ENCODE results near the gene SPATA18.

The SPATA18 gene

DNA sequence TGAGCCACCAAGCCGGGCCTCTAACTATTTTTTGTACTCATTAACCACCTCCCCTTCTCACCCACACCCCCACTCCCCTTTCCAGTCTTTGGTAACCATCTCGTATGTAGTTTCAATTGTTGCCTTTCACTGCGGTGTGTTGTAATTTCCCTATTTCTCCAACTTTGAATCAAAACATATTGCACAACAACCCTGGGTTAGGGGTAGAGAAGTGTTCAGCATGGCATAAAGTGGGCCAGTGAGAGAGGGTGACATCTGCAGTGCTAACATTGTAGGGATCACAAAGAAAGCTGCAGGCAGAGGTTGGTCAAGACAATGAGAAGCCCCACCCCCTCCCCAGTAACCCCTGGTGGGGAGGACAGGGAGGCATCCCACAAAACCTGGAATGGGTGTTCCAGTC, 92.7 kb downstream of the SPATA18 start:
- no peak overlapping the region for H3K4me3 ChIP-seq
- TF ChIP-seq, protein P1, sequence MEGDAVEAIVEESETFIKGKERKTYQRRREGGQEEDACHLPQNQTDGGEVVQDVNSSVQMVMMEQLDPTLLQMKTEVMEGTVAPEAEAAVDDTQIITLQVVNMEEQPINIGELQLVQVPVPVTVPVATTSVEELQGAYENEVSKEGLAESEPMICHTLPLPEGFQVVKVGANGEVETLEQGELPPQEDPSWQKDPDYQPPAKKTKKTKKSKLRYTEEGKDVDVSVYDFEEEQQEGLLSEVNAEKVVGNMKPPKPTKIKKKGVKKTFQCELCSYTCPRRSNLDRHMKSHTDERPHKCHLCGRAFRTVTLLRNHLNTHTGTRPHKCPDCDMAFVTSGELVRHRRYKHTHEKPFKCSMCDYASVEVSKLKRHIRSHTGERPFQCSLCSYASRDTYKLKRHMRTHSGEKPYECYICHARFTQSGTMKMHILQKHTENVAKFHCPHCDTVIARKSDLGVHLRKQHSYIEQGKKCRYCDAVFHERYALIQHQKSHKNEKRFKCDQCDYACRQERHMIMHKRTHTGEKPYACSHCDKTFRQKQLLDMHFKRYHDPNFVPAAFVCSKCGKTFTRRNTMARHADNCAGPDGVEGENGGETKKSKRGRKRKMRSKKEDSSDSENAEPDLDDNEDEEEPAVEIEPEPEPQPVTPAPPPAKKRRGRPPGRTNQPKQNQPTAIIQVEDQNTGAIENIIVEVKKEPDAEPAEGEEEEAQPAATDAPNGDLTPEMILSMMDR (IDR thresholded peaks at IDR 0.05), result no peak
- H3K27ac ChIP-seq, result no peak overlapping the region
- DNase-seq (ENCODE audit: low spot score), result no peak

DNA sequence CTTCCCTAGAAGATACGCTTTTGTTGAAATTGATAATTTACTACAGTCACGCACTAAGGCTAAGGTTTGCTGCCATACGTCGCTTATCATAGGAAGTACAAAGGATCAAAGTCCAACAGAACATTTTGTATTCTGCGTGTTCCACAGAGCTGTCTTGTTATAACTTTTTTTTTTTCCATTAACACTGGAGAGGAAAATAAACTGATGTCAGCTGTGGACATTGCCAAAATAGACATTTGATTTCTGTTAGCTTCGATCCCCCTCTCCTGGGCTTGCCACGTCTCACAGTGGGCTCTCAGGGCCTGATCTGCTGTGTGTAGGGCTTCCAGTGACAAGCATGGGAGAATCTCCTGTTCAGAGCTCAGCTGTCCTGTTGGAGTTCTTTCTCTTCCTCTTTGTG, 93.3 kb downstream of the SPATA18 start:
- TF ChIP-seq, protein P1 (IDR thresholded peaks at IDR 0.05), result no peak

More for the DNA sequence above, 93.3 kb downstream of the SPATA18 start:
- no peak overlapping the region for H3K27ac ChIP-seq
- no peak overlapping the region for H3K4me3 ChIP-seq
- no peak for DNase-seq (ENCODE audit: low spot score)
